Hepatocyte (in vitro differentiated cells): Measurements from ENCODE around the gene PITPNC1. TPM values are rescaled to one million over a fixed set of nuclear protein-coding genes. Genes with fewer than 3 reads are reported as not detected.
"Not testable (repeated sequence)": the region's sequence is repeated elsewhere in the genome, so short reads cannot be mapped to it uniquely, and the experiment has no call there.

Source experiments
- DNase-seq: peaks from one replicate; pipeline ENCODE4 v3.0.0-alpha.2; 2016; ENCODE audit warnings: low spot score
- H2AFZ ChIP-seq: fragments of 200-600 bp; sonication (generic); 2 replicates; pipeline ENCODE4 v1.6.0; 2016; ENCODE audit warnings: antibody characterized with exemption, mild to moderate bottlenecking
- H3K27ac ChIP-seq: fragments of 200-600 bp; sonication (generic); 2 replicates; pipeline ENCODE4 v1.5.1; 2016; ENCODE audit warnings: mild to moderate bottlenecking
- H3K27me3 ChIP-seq: fragments of 200-600 bp; sonication (generic); 2 replicates; pipeline ENCODE4 v1.6.1; 2016
- H3K36me3 ChIP-seq: fragments of 200-600 bp; sonication (generic); replicated peaks from 2 replicates; pipeline ENCODE4 v1.5.1; 2016; ENCODE audit warnings: low read depth; ENCODE audit not compliant: insufficient read depth
- H3K4me1 ChIP-seq: fragments of 200-600 bp; sonication (generic); 2 replicates; pipeline ENCODE4 v1.5.1; 2016; ENCODE audit warnings: mild to moderate bottlenecking, moderate library complexity; ENCODE audit not compliant: insufficient read depth
- H3K4me2 ChIP-seq: fragments of 200-600 bp; sonication (generic); 2 replicates; pipeline ENCODE4 v1.6.0; 2016
- H3K4me3 ChIP-seq: fragments of 200-600 bp; sonication (generic); 2 replicates; pipeline ENCODE4 v1.5.1; 2016; ENCODE audit warnings: mild to moderate bottlenecking
- H3K79me2 ChIP-seq: fragments of 200-600 bp; sonication (generic); 2 replicates; pipeline ENCODE4 v1.6.0; 2017; ENCODE audit warnings: mild to moderate bottlenecking
- H3K9me2 ChIP-seq: fragments of 200-600 bp; sonication (generic); replicated peaks from 2 replicates; pipeline ENCODE4 v1.6.0; 2017; ENCODE audit warnings: mild to moderate bottlenecking; ENCODE audit not compliant: insufficient read depth
- H3K9me3 ChIP-seq: fragments of 200-600 bp; sonication (generic); 2 replicates; pipeline ENCODE4 v1.5.1; 2016; ENCODE audit warnings: low read depth, mild to moderate bottlenecking
- H4K20me1 ChIP-seq: fragments of 200-600 bp; sonication (generic); 2 replicates; pipeline ENCODE4 v1.6.0; 2016; ENCODE audit warnings: mild to moderate bottlenecking; ENCODE audit not compliant: insufficient read depth, poor library complexity, severe bottlenecking
- CTCF ChIP-seq: fragments of 200-600 bp; sonication (generic); IDR thresholded peaks from 2 replicates; pipeline ENCODE4 v1.5.1; 2016; ENCODE audit warnings: antibody characterized with exemption, mild to moderate bottlenecking; ENCODE audit not compliant: poor library complexity
- EZH2 ChIP-seq: fragments of 200-600 bp; sonication (generic); IDR thresholded peaks from 2 replicates; pipeline ENCODE4 v1.6.1; 2016; ENCODE audit warnings: antibody characterized with exemption, mild to moderate bottlenecking, borderline replicate concordance
- EZH2phosphoT487 ChIP-seq: fragments of 200-600 bp; sonication (generic); IDR thresholded peaks from one replicate; pipeline ENCODE4 v1.6.1; 2018; ENCODE audit warnings: antibody characterized with exemption, mild to moderate bottlenecking, low read depth, moderate library complexity; ENCODE audit not compliant: unreplicated experiment, severe bottlenecking
- WGBS: methylation state at CpG from one replicate; pipeline ENCODE4 v1.1.6; 2016; ENCODE audit warnings: low lambda C conversion rate; ENCODE audit errors: missing lambda C conversion rate; 5-methylcytosine and 5-hydroxymethylcytosine counted together
- polyA plus RNA-seq: library from polyadenylated mRNA; unstranded; fragments of >200 nt; fragmentation: Nextera tagmentation; extraction: Ambion mirVana; gene quantifications from 2 replicates; pipeline ENCODE4 v1.2.1, GENCODE V29; 2016
- total RNA-seq: library from RNA; depleted of rRNA; stranded (reverse); fragments of >200 nt; gene quantifications from 2 replicates; pipeline ENCODE4 v1.2.3, GENCODE V29; 2014

The PITPNC1 gene
- total and polyA plus RNA-seq, 2 experiments from 2014 or later: 4.6 to 8.1 TPM

GRCh38 chr17:67401598-67402504, 24.8 kb downstream of the PITPNC1 start:
- 94% methylated on average over 16 of the region's 16 CpGs for WGBS
- H3K27me3 ChIP-seq: no peaks in the 10 kb centered on the region
- no peak overlapping the region for H3K27ac ChIP-seq
- no peak overlapping the region for H3K4me2 ChIP-seq
- H3K4me1 ChIP-seq: no peaks in the 10 kb centered on the region
- no peaks in the 10 kb centered on the region for H3K9me3 ChIP-seq
- no peak overlapping the region for H3K4me3 ChIP-seq
- H4K20me1 ChIP-seq: no peaks in the 10 kb centered on the region
- H3K9me2 ChIP-seq: no peaks in the 10 kb centered on the region
- TF ChIP-seq EZH2 (no peak), CTCF (no peak), EZH2phosphoT487 (no peak)
- no peak overlapping the region for H2AFZ ChIP-seq
- DNase-seq: no peak
- no peaks in the 10 kb centered on the region for H3K79me2 ChIP-seq
- H3K36me3 ChIP-seq: no peaks in the 10 kb centered on the region

- WGBS: 97% methylated on average over 2 of the region's 2 CpGs
- DNase-seq: no peak
- TF ChIP-seq EZH2 (no peak), EZH2phosphoT487 (no peak), CTCF (no peak)
- H3K27ac ChIP-seq: no peak overlapping the region
- H3K4me2 ChIP-seq: no peak overlapping the region
- no peaks in the 10 kb centered on the region for H3K9me2 ChIP-seq
- H3K36me3 ChIP-seq: no peaks in the 10 kb centered on the region
- H3K4me1 ChIP-seq: no peaks in the 10 kb centered on the region
- H3K4me3 ChIP-seq: no peak overlapping the region
- no peaks in the 10 kb centered on the region for H3K9me3 ChIP-seq
- H4K20me1 ChIP-seq: no peaks in the 10 kb centered on the region
- H3K79me2 ChIP-seq: no peaks in the 10 kb centered on the region
- H3K27me3 ChIP-seq: no peaks in the 10 kb centered on the region
- H2AFZ ChIP-seq: no peak overlapping the region
Measured at GRCh38 chr17:67403065-67403464, 26.0 kb downstream of the PITPNC1 start.

- H3K36me3 ChIP-seq: no peaks in the 10 kb centered on the region
- H3K27ac ChIP-seq: no peak overlapping the region
- H4K20me1 ChIP-seq: no peaks in the 10 kb centered on the region
- H3K79me2 ChIP-seq: no peaks in the 10 kb centered on the region
- H3K4me1 ChIP-seq: no peaks in the 10 kb centered on the region
- H3K4me3 ChIP-seq: no peak overlapping the region
- 83% methylated on average over 6 of the region's 6 CpGs for WGBS
- H2AFZ ChIP-seq: no peak overlapping the region
- no peak for DNase-seq
- H3K27me3 ChIP-seq: no peaks in the 10 kb centered on the region
- no peaks in the 10 kb centered on the region for H3K9me2 ChIP-seq
- H3K4me2 ChIP-seq: no peak overlapping the region
- H3K9me3 ChIP-seq: no peaks in the 10 kb centered on the region
- TF ChIP-seq EZH2phosphoT487 (no peak), EZH2 (no peak), CTCF (no peak)
Measured at GRCh38 chr17:67403483-67403882, 26.4 kb downstream of the PITPNC1 start.

GRCh38 chr17:67408455-67408830, 31.4 kb downstream of the PITPNC1 start:
- H3K9me3 ChIP-seq, H3K27me3 ChIP-seq, H4K20me1 ChIP-seq, DNase-seq, H3K4me3 ChIP-seq, H3K9me2 ChIP-seq, H3K27ac ChIP-seq, H3K79me2 ChIP-seq, H3K4me2 ChIP-seq, H3K36me3 ChIP-seq, H2AFZ ChIP-seq, H3K4me1 ChIP-seq: not testable (repeated sequence)
- 90% methylated on average over 3 of the region's 3 CpGs for WGBS
